Chondrocyte (in vitro differentiated cells): ENCODE results near the gene AAGAB. TPM values are rescaled to one million over a fixed set of nuclear protein-coding genes. Genes with fewer than 3 reads are reported as not detected.
"Not testable (repeated sequence)": the region's sequence is repeated elsewhere in the genome, so short reads cannot be mapped to it uniquely, and the experiment has no call there.

Source experiments
- DNase-seq: peaks from one replicate; pipeline ENCODE4 v3.0.0; 2021; ENCODE audit warnings: mixed read lengths, low spot score
- H3K27ac Mint-ChIP-seq: one replicate; pipeline ENCODE4 v1.8.0; 2021; ENCODE audit warnings: mild to moderate bottlenecking, moderate library complexity, mixed read lengths; ENCODE audit not compliant: unreplicated experiment
- H3K27me3 Mint-ChIP-seq: 2 replicates; pipeline ENCODE4 v1.8.0; 2021; ENCODE audit warnings: low read depth, mixed read lengths
- H3K36me3 Mint-ChIP-seq: 2 replicates; pipeline ENCODE4 v1.8.0; 2021; ENCODE audit warnings: low read depth, mixed read lengths
- H3K4me1 Mint-ChIP-seq: 2 replicates; pipeline ENCODE4 v1.8.0; 2021; ENCODE audit warnings: low read depth, mild to moderate bottlenecking, mixed read lengths
- H3K4me3 Mint-ChIP-seq: one replicate; pipeline ENCODE4 v1.8.0; 2021; ENCODE audit warnings: mild to moderate bottlenecking, moderate library complexity, mixed read lengths; ENCODE audit not compliant: unreplicated experiment
- H3K9me3 Mint-ChIP-seq: 2 replicates; pipeline ENCODE4 v1.8.0; 2021; ENCODE audit warnings: low read depth, mixed read lengths
- CTCF ChIP-seq: fragments of 200-600 bp; sonication (generic); IDR thresholded peaks from 2 replicates; pipeline ENCODE4 v1.5.0; 2021; ENCODE audit warnings: antibody characterized with exemption, mild to moderate bottlenecking, moderate library complexity
- total RNA-seq: library from RNA; stranded (reverse); gene quantifications from 3 replicates; pipeline ENCODE4 v1.2.1, GENCODE V29; 2021

The AAGAB gene
- total RNA-seq, 1 donor from 2014 or later = 32.0 TPM

GRCh38 chr15:67259806-67260205 lies 5.3 kb upstream of the AAGAB start:
- no peak overlapping the region for H3K27ac Mint-ChIP-seq
- H3K4me1 Mint-ChIP-seq = peaks cover 6% of the 10 kb centered on the region
- no peaks in the 10 kb centered on the region for H3K36me3 Mint-ChIP-seq
- no peak overlapping the region for H3K4me3 Mint-ChIP-seq
- TF ChIP-seq CTCF = no peak
- no peaks in the 10 kb centered on the region for H3K9me3 Mint-ChIP-seq
- H3K27me3 Mint-ChIP-seq = no peaks in the 10 kb centered on the region
- no peak for DNase-seq

- no peaks in the 10 kb centered on the region for H3K27me3 Mint-ChIP-seq
- H3K4me3 Mint-ChIP-seq = no peak overlapping the region
- DNase-seq = no peak
- peaks cover 7% of the 10 kb centered on the region for H3K4me1 Mint-ChIP-seq
- TF ChIP-seq CTCF = no peak
- no peaks in the 10 kb centered on the region for H3K9me3 Mint-ChIP-seq
- no peak overlapping the region for H3K27ac Mint-ChIP-seq
- no peaks in the 10 kb centered on the region for H3K36me3 Mint-ChIP-seq
Measured at GRCh38 chr15:67259379-67259778, 4.9 kb upstream of the AAGAB start.

GRCh38 chr15:67258412-67258811 lies 4.0 kb upstream of the AAGAB start:
- not testable (repeated sequence) for H3K27ac Mint-ChIP-seq, DNase-seq, H3K27me3 Mint-ChIP-seq, H3K4me3 Mint-ChIP-seq, H3K9me3 Mint-ChIP-seq, H3K36me3 Mint-ChIP-seq
- peaks cover 13% of the 10 kb centered on the region for H3K4me1 Mint-ChIP-seq

GRCh38 chr15:67256051-67256450 lies 1.6 kb upstream of the AAGAB start:
- no peak for DNase-seq
- peaks cover 28% of the 10 kb centered on the region for H3K4me1 Mint-ChIP-seq
- H3K9me3 Mint-ChIP-seq = no peaks in the 10 kb centered on the region
- H3K27me3 Mint-ChIP-seq = no peaks in the 10 kb centered on the region
- TF ChIP-seq CTCF = no peak
- H3K36me3 Mint-ChIP-seq = no peaks in the 10 kb centered on the region
- no peak overlapping the region for H3K27ac Mint-ChIP-seq
- H3K4me3 Mint-ChIP-seq = peak overlapping the region; percentile 17

- no peak for DNase-seq
- Mint-ChIP-seq H3K4me1 (peaks cover 28% of the 10 kb centered on the region), H3K36me3 (no peaks in the 10 kb centered on the region), H3K27ac (peak overlapping the region; percentile 99), H3K9me3 (no peaks in the 10 kb centered on the region), H3K27me3 (no peaks in the 10 kb centered on the region), H3K4me3 (peak overlapping the region; percentile 89)
- TF ChIP-seq CTCF = no peak
Measured at GRCh38 chr15:67253549-67254237, 768 bp downstream of the AAGAB start.

- DNase-seq = no peak
- TF ChIP-seq CTCF = no peak
- Mint-ChIP-seq H3K27me3 (no peaks in the 10 kb centered on the region), H3K9me3 (no peaks in the 10 kb centered on the region), H3K27ac (peak overlapping the region; percentile 79), H3K4me3 (peak overlapping the region; percentile 89), H3K4me1 (peaks cover 30% of the 10 kb centered on the region), H3K36me3 (no peaks in the 10 kb centered on the region)
Measured at GRCh38 chr15:67253101-67253500, 1.4 kb downstream of the AAGAB start.
